Stimulated activated CD8-positive, alpha-beta memory T cell treated with anti-CD3 and anti-CD28 coated beads, Interleukin-12 subunit alpha, Interleukin-12 subunit beta, amount 100 ng/mL, for 24 hours (primary cell): ENCODE results near the gene DOP1A.

Experiments used
- DNase-seq: peaks from one replicate; pipeline ENCODE4 v3.0.0-alpha.2; 2020; ENCODE audit errors: extremely low read depth

Gene DOP1A

GRCh38 chr6:83198486-83199172 is 131.2 kb downstream of the DOP1A start:
- no peak for DNase-seq

DNA sequence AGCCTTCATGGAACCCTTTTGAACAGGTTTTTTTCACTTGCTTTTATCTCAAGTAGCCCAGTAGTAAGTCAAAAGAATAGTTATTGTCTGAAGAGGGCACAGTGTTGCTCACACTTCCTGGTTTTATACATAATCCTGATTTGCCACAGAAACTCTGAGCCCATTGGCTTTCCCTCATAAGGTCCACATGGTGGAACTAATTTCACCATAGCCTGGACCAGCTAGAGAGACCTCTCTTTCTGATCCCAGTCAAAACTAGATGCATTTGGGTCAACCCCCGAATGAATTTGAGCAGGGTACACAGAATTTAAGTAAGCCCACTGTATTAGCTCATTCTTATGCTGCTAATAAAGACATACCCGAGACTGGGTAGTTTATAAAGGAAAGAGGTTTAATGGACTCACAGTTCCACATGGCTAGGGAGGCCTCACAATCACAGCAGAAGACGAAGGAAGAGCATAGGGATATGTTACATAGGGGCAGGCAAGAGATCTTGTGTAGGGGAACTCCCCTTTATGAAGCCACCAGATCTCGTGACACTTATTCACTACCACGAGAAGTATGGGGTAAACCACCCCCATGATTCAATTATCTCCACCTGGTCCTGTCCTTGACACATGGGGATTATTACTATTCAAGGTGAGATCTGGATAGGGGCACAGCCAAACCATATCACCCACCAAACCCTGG is 131.8 kb downstream of the DOP1A start:
- DNase-seq = no peak

DNA sequence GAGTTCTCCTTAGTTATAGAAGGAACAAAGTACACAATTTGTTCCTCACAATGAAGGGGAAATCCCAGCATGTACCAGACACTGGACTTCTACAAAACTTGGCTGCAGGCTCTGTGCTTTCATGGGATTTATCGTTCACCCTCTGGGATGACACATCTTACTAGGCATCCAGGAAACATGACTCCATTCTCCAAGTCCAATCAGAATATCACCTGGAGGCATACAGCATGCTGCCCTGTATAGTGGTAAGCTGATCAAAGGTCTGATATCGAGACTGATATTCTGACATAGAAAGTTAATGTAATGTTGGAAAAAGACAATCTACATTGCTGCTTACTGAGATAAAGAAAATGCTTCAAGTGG is 132.4 kb downstream of the DOP1A start:
- no peak for DNase-seq

GRCh38 chr6:83202031-83202430 is 134.6 kb downstream of the DOP1A start:
- DNase-seq = no peak

DNA sequence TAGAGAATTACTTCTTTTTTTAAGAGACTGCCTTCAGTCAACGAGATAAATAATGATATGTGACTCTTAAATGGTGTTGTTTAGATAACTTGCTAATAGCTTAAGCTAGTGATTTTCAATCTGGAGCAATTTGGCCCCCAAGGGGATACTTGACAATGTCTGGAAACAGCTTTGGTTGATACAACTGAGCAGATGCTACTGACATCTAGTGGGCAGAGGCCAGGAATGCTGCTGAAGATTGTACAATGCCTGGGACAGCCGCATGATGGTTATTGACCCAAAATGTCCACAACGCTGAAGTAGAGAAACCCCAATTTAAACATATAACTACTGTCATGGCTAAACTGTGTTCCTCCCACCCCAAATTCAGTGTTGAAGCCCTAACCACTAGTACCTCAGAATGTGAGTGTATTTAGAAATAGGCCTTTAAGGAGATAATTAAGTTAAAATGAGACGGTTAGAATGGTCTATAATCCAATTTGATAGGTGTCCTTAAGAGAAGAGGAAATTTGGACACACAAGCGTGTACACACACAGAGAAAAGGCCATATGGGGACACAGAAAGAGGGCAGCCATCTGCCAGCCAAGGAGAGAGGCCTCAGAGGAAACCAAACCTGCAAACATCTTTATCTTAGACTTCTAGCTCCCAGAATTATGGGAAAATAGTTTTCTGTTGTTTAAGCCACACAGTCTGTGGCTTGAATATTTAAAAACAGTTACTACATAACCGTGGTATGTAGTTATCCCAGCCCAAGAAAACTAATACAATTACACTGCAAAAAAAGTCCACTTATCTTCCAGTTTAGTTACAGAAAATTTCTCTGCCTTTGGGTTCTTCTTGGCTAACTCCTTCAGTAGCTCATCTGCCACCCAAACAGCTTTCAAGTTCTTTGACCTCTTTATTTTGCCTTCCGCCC is 147.9 kb downstream of the DOP1A start:
- DNase-seq = no peak

DNA sequence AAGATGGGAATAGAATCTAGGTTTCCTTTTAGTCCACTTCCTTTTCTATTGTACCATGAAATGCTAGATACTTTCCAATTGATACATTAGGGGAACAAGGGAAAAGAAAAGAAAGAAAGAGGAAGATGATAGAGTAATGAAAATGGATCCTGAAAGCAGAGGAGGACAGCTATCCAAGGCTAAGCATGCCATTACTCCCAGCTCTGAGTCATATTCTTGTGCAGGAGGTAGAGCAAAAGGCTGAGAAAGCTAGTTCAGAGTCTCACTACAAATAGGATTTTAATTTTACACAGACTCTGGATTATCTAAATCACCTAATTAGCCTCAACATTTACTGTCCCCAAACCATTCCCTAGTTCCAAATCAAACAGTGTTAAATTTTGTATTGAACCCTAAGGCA is 149.3 kb downstream of the DOP1A start:
- no peak for DNase-seq
